Colon (tissue), 2 donors: ENCODE data around the gene MTMR12.
"Not testable (repeated sequence)": the region's sequence is repeated elsewhere in the genome, so short reads cannot be mapped to it uniquely, and the experiment has no call there.

ENCODE experiments used
- FAIRE-seq: peaks from 2 replicates; lab custom pipeline; 2012; peaks lifted over from hg19 to GRCh38; lab: Jason Lieb, UNC
- donor health status: control.
- donor health status: control.

Gene MTMR12

DNA sequence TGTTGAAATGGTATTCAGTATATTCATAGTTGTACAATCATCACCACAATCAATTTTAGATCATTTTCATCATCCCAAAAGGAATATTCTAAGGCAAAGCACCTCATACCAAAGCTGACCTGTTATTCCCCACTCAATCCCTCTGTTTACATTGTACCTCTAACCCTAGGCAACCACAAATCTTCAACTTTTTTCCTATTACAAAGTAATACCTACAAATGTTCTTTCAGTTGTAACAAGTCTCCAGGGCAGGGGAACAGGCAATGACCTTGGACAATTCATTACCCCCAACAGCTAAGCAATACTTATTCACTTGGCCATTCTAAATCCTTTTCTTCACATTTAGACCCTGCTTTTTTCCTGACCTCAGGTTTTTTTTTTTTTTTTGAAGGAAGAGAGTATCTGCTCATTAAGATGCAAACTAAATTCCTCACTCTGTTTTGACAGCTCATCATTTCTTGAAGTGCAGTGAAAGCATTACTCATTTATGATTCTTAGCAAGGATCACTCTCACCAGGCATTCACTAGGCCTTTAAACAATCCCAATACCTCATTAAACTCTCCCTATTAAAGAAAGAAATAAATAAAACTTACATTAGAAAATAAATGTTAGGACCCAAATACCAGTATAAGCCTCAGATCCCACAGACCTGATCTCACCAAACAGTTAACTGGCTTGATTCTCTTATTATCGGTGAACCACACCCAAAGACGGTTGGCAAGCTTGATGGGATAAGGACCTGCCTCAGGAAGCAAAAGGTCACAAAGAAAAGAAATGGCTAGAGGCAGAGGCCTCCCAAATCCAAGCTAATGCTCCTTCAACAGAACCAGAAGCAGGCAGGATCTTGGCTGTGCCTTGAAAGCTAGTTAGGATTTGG lies 15.3 kb downstream of the MTMR12 start:
- FAIRE-seq = no peak

DNA sequence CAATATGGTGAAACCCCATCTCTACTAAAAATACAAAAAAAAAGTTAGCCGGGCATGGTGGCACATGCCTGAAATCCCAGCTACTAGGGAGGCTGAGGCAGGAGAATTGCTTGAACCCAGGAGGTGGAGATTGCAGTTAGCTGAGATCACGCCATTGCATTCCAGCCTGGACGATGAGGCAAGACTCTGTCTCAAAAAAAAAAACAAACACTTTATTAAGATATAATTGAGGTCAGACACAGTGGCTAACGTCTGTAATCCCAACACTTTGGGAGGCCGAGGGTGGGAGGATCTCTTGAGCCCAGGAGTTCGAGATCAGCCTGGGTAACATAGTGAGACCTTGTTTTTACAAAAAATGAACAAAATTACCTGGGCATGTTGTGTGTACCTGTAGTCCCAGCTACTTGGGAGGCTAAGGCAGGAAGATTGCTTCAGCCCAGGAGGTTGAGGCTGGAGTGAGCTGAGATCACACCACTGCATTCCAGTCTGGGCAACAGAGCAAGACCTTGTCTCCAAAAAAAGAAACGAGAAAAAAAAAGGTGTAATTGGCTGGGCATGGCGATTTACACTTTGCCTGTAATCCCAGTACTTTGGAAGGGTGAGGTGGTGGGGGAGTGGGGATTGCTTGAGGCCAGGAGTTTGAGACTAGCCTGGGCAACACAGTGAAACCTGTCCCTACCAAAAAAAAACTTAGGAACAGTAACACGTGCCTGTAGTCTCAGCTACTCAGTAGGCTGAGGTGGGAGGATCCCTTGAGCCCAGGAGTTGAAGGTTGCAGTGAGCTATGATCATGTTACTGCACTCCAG lies 16.6 kb downstream of the MTMR12 start:
- FAIRE-seq = not testable (repeated sequence)

DNA sequence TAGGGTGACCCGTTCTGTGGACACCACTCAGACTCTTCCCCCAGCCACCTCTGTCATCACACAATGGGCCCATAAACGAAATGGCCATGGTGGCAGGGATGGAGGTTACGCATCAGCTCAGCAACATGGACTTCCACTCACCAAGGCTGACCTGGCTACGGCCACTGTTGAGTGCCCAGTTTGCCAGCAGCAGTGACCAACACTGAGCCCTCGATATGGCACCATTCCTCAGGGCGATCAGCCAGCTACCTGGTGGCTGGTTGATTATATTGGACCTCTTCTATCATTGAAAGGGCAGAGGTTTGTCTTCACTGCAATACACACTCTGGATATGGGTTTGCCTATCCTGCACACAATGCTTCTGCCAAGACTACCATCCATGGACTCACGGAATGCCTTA lies 21.1 kb downstream of the MTMR12 start:
- no peak for FAIRE-seq

DNA sequence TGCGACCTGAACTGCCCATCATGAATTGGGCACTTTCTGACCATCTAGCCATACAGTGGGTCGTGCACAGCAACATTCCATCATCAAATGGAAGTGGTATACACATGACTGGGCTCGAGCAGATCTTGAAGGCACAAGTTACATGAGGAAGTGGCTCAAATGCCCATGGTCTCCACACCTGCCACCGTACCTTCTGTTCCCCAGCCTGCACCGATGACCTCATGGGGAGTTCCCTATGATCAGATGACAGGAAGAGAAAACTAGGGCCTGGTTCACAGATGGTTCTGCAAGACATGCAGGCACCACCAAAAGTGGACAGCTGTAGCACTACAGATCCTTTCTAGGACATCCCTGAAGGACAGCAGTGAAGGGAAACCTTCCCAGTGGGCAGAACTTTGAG lies 21.8 kb downstream of the MTMR12 start:
- no peak for FAIRE-seq

DNA sequence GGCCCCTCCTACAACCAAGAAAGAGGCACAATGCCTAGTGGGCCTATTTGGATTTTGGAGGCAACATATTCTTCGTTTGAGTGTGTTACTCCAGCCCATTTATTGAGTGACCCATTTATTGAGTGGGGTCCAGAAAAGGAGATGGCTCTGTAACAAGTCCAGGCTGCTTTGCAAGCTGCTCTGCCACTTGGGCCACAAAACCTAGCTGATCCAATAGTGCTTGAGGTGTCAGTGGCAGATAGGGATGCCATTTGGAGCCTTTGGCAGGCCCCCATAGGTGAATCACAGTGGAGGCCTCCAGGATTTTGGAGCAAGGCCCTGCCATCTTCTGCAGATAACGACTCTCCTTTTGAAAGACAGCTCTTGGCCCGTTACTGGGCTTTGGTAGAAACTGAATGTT lies 22.2 kb downstream of the MTMR12 start:
- FAIRE-seq = not testable (repeated sequence)

DNA sequence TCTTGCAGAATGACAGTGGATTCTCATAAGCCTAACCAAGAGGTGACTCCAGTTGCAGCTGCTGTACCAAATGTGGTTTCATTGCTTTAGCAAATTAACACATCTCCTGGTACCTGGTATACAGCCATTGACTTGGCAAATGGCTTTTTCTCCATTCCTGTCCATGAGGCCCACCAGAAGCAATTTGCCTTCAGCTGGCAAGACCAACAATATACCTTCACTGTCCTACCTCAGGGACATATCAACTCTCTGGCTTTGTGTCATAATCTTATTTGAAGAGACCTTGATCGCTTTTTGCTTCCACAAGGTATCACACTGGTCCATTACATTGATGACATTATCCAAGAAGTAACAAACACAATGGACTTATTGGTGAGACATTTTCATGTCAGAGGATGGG lies 22.8 kb downstream of the MTMR12 start:
- FAIRE-seq = not testable (repeated sequence)

DNA sequence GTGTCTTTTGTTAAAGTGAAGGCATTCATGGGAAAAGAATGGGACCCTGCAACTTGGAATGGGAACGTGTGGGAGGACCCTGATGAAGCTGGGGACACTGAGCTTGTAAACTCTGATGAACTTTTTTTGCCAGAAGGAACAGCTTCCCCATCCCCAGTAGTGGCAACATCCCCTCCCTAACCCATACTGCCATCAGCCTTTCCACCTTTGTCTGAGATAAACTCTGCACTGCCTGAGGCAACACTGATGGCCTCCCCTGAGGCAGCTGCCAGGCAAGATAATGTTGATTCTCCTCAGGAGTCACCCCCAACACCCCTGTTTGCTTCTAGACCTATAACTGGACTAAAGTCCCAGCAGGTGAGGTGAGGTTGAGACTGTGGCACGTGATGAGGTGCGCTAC lies 24.6 kb downstream of the MTMR12 start:
- not testable (repeated sequence) for FAIRE-seq

DNA sequence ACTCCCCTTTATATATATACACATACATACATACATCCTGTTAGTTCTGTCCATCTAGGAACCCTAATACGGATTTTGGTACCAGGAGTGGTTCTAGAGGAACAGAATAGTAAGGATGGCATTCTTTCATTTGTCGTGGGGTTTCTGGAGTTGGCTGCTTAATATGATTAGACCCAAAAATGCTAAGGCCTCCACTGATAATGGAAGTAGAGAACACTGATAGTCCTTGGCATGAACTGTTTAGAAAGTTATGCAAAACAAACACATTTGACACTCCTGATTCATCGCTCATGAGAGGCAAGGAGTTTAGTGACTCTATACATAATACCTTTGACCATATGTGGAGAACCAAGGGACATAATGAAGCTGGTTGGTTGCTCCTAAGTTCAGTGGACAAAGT lies 25.2 kb downstream of the MTMR12 start:
- FAIRE-seq = not testable (repeated sequence)

DNA sequence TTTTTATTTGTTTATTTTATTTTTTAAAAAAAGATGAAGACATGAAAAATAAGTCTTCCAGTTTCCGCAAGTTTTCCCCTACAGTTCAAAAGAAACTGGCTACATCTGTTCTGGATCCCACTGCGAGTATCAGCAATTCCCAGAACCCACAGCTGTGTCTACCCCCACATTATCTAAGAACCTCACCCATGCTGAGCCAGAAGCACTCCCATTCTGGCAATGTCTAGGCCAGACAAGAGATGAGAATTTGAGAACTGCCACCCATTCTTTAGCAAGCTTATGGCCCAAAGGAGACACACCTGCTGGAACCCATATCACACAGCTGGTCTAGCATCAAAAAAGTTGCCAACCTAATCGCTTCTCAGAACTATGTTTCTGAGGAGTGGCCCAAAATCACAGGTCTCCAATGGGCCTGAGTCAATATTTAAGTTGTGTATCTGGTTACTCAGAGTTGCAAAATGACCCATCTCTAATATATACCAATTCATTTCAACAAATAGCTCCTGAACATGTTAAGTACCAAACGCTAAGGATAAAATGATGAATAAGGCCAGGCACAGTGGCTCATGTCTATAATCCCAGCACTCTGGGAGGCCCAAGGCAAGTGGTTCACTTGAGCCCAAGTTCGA lies 27.1 kb downstream of the MTMR12 start:
- no peak for FAIRE-seq

DNA sequence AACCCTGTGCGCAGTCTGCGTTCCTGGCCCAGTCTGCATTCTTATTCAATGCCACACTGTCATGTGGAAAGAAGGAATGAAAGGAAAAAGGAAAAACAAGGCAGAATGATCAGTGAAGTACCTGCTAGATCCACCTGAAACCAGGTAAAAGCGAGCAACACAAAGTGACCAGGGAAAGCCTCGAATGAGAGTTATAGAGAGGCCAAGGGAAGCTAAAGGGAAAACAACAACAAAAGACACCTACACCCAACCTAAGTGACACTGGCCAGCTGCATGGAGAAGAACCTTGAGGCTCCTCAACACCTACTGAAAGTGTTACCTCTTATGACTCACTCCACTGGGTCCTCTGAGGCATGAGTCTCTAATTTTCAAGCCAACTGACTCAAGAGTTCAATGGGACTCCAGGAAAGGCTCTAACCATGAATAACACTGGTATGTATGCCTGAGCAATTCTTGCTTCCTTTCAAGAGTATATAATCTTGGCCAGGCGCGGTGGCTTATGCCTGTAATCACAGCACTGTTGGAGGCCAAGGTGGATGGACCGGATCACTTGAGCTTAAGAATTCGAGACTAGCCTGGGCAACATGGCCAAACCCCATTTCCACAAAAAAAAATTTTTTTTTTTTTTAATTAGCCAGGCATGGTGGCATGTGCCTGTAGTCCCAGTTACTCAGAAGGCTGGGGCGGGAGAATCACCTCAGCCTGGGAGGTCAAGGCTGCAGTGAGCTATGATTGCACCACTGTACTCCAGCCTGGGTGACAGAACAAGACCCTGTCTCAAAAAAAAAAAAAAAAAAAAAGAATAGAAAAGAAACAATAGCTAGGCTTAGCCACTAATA lies 29.0 kb downstream of the MTMR12 start:
- no peak for FAIRE-seq

DNA sequence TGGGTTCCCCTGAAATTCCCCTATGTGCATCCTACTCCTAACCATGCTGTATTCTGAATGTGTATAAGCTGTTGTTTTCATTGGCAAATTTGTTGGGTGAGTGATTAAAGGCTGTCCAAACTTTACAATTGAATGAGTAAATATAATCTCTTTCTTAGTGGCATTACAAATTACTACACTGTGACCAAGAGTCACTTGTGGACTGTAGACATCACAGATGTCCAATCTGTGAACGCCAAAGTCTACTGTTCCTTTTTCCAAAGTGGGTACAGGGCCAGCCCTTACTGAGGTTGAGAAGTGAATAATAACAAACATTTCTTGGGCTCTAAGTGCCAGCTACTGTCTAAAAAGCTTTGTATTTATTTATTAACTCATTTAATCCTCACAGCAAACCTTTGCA lies 29.7 kb downstream of the MTMR12 start:
- FAIRE-seq = no peak

DNA sequence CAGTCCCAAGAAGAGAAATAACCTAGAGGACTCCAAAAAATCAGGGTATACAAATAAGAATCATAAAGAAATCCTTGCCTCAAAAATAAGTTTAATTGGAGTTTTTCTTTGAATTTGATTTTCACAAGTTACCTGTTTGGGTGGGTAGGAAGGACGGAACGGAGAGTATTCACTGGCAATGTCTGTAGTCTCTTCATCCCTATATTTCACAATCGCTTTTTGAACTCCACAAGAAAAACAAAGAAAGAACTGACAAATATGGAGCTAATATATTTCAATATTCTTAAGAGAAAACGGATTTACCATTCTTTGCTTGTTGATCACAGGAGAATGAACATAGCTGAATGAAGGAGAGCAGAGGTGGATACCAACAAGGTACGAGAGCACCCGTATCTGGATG lies 30.1 kb downstream of the MTMR12 start:
- no peak for FAIRE-seq

DNA sequence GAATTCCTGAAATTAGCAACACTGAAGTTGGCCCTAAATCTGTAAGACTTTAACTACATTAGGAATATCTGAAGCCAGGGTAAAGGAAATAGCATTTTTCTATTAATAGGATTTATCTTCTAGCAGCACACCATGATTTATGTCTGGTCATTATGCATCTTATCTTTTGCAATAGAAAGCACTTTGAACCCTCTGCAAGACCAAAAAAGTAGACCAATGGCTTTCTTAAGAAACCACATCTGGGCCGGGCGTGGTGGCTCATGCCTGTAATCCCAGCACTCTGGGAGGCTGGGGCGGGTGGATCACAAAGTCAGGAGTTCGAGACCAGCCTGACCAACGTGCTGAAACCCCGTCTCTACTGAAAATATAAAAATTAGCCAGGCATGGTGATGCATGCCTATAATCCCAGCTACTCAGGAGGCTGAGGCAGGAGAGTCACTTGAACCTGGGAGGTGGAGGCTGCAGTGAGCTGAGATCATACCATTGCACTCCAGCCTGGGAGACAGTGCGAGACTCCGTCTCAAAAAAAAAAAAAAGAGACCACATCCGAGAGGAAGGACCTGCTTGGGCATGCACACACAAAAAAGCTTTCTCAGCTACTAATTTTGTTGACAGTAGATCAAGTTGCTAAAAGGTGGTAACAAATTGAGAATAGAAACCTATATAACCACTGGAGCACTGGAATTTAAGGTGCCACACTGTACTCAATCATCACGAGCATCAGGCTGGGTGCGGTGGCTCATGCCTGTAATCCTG lies 31.2 kb downstream of the MTMR12 start:
- FAIRE-seq = not testable (repeated sequence)

DNA sequence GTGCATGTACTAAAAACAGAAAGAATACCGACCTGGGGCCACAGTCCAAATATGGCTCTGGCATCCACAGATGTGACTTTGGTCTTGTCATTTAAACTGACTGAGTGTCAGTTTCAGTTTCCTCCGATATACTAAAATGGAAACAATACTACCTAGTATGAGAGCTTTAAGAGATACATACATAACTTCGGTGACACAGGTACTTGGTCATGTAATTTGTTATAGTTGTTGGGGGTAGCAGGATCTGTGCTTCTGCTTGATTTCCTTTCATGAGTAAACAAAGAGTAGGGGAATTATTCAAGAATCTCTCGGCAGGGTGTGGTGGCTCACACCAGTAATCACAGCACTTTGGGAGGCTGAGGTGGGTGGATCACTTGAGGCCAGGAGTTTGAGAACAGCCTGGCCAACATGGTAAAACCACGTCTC lies 32.1 kb downstream of the MTMR12 start:
- FAIRE-seq = no peak

DNA sequence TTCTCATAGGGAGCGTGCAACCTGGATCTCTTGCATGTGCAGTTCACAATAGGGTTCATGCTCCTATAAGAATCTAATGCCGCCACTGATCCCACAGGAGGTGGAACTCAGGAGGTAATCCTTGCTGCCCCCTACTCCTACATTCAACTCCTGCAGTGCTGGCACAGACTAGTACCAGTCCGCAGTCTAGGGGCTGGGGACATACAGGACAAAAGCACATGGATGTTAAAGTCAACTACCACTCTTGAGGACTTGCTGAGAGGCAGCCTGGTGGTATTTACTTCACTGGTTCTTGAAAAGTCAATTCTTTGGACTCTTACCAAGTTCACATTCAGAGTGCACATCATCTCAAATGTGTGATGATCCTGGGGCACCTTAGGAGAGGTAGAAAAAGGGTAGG lies 33.0 kb downstream of the MTMR12 start:
- no peak for FAIRE-seq

DNA sequence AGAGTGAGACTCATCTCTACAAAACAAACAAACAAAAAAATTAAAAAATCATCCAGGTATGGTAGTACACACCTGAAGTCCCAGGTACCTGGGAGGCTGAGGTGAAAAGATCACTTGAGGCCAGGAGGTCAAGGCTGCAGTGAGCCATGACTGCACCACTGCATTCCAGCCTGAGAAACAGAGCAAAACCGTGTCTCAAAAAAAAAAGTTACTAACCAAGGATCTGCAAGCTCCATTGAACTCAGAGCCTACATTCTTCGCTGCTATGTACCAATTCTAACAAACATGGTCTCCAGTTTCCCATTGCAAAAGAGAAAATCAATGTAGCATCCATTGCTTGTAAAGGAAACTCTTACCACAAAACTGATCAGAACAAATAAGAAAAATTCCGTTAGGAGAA lies 33.5 kb downstream of the MTMR12 start:
- no peak for FAIRE-seq

DNA sequence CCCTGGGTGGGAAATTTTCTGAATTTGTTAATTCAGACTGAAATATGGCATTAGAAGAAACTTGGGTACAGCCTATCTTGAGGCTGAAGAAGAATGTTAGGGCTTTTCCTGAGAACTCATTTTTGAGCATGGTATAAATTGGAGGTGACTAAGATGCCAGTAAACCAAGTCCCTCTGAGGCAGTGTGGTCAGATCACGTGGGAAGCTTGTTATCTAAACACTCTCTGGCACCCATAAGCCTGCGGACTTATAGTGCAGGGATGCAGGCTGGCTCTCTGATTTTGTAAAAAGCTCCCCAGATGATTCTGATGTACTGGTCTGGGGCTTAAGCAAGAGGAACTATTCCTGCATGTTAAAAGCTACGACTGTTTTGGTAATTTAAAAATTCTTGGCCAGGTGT lies 34.3 kb downstream of the MTMR12 start:
- no peak for FAIRE-seq

DNA sequence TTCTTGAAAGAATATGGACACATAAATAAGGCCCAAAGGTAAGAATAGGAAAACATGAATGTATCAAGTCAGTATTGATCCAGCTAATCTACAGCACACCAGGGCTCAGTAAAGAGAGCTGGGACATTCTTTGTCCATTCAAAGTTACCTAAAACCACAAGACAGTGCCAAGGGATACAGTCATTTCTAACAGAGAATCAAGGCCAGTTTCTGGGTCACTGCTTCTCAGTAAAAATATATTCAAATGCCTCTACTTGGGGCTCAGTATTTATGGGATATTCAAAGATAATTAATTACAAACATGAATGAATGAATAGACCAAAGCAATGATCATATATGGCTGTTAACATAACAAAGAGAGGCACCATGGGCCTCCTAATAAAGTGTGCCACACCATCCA lies 34.9 kb downstream of the MTMR12 start:
- FAIRE-seq = no peak

DNA sequence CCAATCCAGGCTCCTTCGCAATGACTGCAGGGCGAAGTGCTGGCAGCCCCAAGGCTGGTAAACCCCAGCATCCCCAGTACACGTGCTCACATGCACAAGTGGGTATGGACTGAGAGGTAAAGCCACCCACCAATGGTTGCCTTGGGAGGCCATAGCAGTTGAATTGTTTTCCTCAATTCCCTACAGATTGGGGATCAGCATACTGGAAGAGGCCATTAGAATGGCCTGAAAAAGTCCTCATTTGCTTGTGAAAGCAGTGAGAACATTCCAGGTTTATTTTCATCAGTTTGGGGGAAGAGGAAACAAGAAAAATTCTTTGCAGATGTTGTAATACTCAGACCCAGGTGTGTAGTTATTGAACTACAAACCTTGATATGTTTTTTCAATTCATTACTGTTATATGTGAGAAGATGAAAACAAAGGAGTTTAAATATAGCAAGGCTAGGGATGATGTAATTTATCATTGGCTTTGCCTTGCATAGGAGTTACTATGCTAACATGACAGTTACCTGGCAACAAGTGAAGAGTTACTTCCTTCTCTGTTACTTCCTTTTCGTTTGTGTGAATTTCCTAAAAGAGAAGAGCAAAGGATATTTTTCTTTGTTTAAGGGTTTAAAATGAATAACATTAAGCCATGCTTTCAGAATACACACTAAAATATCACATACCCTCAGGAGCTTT lies 36.4 kb downstream of the MTMR12 start:
- no peak for FAIRE-seq

DNA sequence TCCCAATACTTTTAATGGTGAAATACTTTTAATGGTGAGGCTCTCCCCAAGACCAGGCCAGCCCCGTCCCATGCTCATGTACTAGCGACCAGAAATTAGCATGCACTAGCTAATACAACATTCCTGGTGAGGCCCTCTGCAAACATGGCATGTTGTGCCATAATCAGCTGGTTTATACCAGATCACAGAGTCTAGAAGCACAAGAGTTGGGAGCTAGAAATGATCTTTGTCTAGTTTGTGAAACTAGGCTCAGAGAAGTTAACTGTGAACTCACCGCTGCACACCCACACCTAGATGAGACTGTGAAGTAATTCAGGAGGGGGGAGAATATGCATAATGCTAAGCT lies 37.4 kb downstream of the MTMR12 start:
- no peak for FAIRE-seq
